ENCODE results near the gene SQSTM1. TPM values are rescaled to one million over a fixed set of nuclear protein-coding genes. Genes with fewer than 3 reads are reported as not detected.
A peak's percentile ranks its signal among the peaks of the same experiment; 100 is the strongest.

The SQSTM1 gene
- total RNA-seq, 3 donors from 2014 or later (not counting 1 experiment from before 2014, with no cell fraction given), result 474 to 707 (median 657) TPM

- H3K27me3 ChIP-seq (ENCODE audit: control insufficient read depth, insufficient read depth, low read length), result no peaks in the 10 kb centered on the region
- no peak overlapping the region for H3K27ac ChIP-seq (ENCODE audit: low read length)
- no peaks in the 10 kb centered on the region for H3K9me3 ChIP-seq (ENCODE audit: control insufficient read depth, insufficient read depth, low read length)
- Mint-ChIP-seq H3K27me3 (ENCODE audit: low read depth in 2 of 2) (no peaks in the 10 kb centered on the region), H3K36me3 (no peaks in the 10 kb centered on the region), H3K9me3 (no peaks in the 10 kb centered on the region), H3K27ac (peak overlapping the region; percentile 38 to 85), H3K4me1 (peaks cover 21 to 37% of the 10 kb centered on the region in 2 donors), H3K4me3 (peak overlapping the region; percentile 31)
- no peak for ATAC-seq
- H3K4me3 ChIP-seq (ENCODE audit: low read length), result no peak overlapping the region
- intact Hi-C loops (cut with micrococcal nuclease), result no loop called here
- DNase-seq, result no peak
- H3K4me1 ChIP-seq (ENCODE audit: control insufficient read depth, insufficient read depth, low read length), result peaks cover 43% of the 10 kb centered on the region
- H3K36me3 ChIP-seq (ENCODE audit: control insufficient read depth, insufficient read depth, low read length), result no peaks in the 10 kb centered on the region
- TF ChIP-seq CTCF (IDR thresholded peaks at IDR 0.05), result no peak
- 58% methylated on average over 15 of the region's 15 CpGs for WGBS (ENCODE audit: insufficient coverage)
Measured at GRCh38 chr5:179791881-179792611, 28.7 kb upstream of the SQSTM1 start.

- Mint-ChIP-seq H3K9me3 (no peaks in the 10 kb centered on the region), H3K36me3 (no peaks in the 10 kb centered on the region), H3K4me1 (peaks cover 22 to 38% of the 10 kb centered on the region in 2 donors), H3K27me3 (ENCODE audit: low read depth in 2 of 2) (no peaks in the 10 kb centered on the region), H3K4me3 (peak overlapping the region; percentile 72), H3K27ac (peak overlapping the region; percentile 67 to 85)
- peaks cover 44% of the 10 kb centered on the region for H3K4me1 ChIP-seq (ENCODE audit: control insufficient read depth, insufficient read depth, low read length)
- H3K4me3 ChIP-seq (ENCODE audit: low read length), result no peak overlapping the region
- no peaks in the 10 kb centered on the region for H3K36me3 ChIP-seq (ENCODE audit: control insufficient read depth, insufficient read depth, low read length)
- intact Hi-C loops (cut with micrococcal nuclease), result no loop called here
- no peaks in the 10 kb centered on the region for H3K9me3 ChIP-seq (ENCODE audit: control insufficient read depth, insufficient read depth, low read length)
- H3K27me3 ChIP-seq (ENCODE audit: control insufficient read depth, insufficient read depth, low read length), result no peaks in the 10 kb centered on the region
- peak overlapping the region; percentile 6 for H3K27ac ChIP-seq (ENCODE audit: low read length)
- WGBS (ENCODE audit: insufficient coverage), result 55% methylated on average over 24 of the region's 24 CpGs
- ATAC-seq, result no peak
- TF ChIP-seq CTCF (IDR thresholded peaks at IDR 0.05), result no peak
- DNase-seq, result no peak
Measured at GRCh38 chr5:179792612-179793467, 27.9 kb upstream of the SQSTM1 start.

DNA sequence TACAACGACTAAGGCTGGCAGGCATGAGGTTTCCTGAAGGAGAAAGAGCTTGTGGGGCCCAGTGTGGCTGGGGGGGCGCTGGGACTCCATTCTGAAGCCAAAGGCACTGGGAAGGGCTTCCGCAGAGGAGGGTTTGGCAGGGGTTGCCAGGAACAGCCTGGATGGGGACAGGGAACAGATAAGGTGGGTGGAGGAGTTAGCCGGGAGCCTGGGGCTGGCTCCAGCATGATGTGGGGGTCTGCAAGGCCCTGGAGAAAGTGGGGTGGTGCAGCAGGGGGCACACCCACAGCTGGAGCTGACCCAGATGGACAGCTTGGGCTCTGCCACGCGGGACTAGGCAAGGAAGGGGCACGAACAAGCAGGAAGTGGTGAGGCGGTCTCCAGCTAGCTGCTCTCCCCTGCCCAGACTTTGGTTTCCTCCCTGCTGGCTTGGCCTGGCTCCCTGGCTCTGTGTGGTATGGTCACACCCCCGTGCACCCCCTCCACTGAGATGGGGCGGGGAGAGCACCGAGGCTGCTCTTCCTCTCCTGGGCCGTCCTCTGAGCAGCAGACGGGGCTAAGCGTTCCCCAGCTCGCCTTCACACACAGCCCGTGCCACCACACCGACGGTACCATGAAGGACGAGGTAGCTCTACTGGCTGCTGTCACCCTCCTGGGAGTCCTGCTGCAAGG lies 27.1 kb upstream of the SQSTM1 start, which contains the start of gene LTC4S:
Gene LTC4S (plus strand): TSS at position 519 of the 672 bp plus-strand sequence. CDS start 95 bp downstream, at position 614.
- H3K27ac ChIP-seq (ENCODE audit: low read length), result peak within 1 kb of the TSS; percentile 6
- no peaks in the 10 kb centered on the region for H3K27me3 Mint-ChIP-seq (ENCODE audit: low read depth in 2 of 2)
- peaks cover 44% of the 10 kb centered on the region for H3K4me1 ChIP-seq (ENCODE audit: control insufficient read depth, insufficient read depth, low read length)
- H3K27me3 ChIP-seq (ENCODE audit: control insufficient read depth, insufficient read depth, low read length), result no peaks in the 10 kb centered on the region
- no peaks in the 10 kb centered on the region for H3K9me3 ChIP-seq (ENCODE audit: control insufficient read depth, insufficient read depth, low read length)
- H3K4me3 ChIP-seq (ENCODE audit: low read length), result no peak within 1 kb of the TSS
- H3K9me3 Mint-ChIP-seq, result no peaks in the 10 kb centered on the region
- no peaks in the 10 kb centered on the region for H3K36me3 Mint-ChIP-seq
- H3K36me3 ChIP-seq (ENCODE audit: control insufficient read depth, insufficient read depth, low read length), result peaks cover 5% of the 10 kb centered on the region
- DNase-seq (peak; percentile 51 to 79), ATAC-seq (peak; percentile 49 to 70 (median 53))
- H3K4me3 Mint-ChIP-seq, result peak within 1 kb of the TSS; percentile 72
- peak within 1 kb of the TSS; percentile 67 to 85 for H3K27ac Mint-ChIP-seq
- intact Hi-C loops (cut with micrococcal nuclease), result loop anchor here (2.0 kb wide), 1 partner anchor 97 kb away; no protein-coding TSS in a partner anchor
- H3K4me1 Mint-ChIP-seq, result peaks cover 22 to 38% of the 10 kb centered on the region in 2 donors
- TF ChIP-seq CTCF (IDR thresholded peaks at IDR 0.05), result no peak
- 11% methylated on average over 19 of the region's 19 CpGs for WGBS (ENCODE audit: insufficient coverage)
